ACC112 (cell line): ENCODE measurements around the gene RIC3.

Experiments
- H2AFZ ChIP-seq: fragments of 200-600 bp; sonication (generic); one replicate; pipeline ENCODE4 v1.6.0; 2017; ENCODE audit warnings: antibody characterized with exemption, low read length; ENCODE audit not compliant: unreplicated experiment
- H3K27ac ChIP-seq: fragments of 200-600 bp; sonication (generic); 2 replicates; pipeline ENCODE4 v1.5.1; 2014; ENCODE audit warnings: low read depth, mild to moderate bottlenecking, antibody characterized with exemption, low read length, moderate library complexity
- H3K27me3 ChIP-seq: fragments of 200-600 bp; sonication (generic); 2 replicates; pipeline ENCODE4 v1.6.1; 2014; ENCODE audit warnings: mild to moderate bottlenecking, antibody characterized with exemption, low read length, moderate library complexity, mixed read lengths; ENCODE audit not compliant: insufficient read depth
- H3K36me3 ChIP-seq: fragments of 200-600 bp; sonication (generic); 2 replicates; pipeline ENCODE4 v1.6.1; 2016; ENCODE audit warnings: mild to moderate bottlenecking, antibody characterized with exemption, low read length, moderate library complexity, mixed read lengths; ENCODE audit not compliant: insufficient read depth
- H3K4me1 ChIP-seq: fragments of 200-600 bp; sonication (generic); one replicate; pipeline ENCODE4 v1.6.1; 2016; ENCODE audit warnings: low read length, mixed read lengths; ENCODE audit not compliant: insufficient read depth, unreplicated experiment, control insufficient read depth
- H3K4me3 ChIP-seq: fragments of 200-600 bp; sonication (generic); 2 replicates; pipeline ENCODE4 v1.5.1; 2014; ENCODE audit warnings: mild to moderate bottlenecking, low read depth, low read length
- H3K79me2 ChIP-seq: fragments of 200-600 bp; sonication (generic); one replicate; pipeline ENCODE4 v1.6.0; 2016; ENCODE audit warnings: low read length; ENCODE audit not compliant: control insufficient read depth, unreplicated experiment, insufficient read depth

RIC3 gene

GRCh38 chr11:8067929-8068575, 100.8 kb downstream of the RIC3 start:
- Histone ChIP-seq H3K4me3 (0 out of 2 replicates have a peak overlapping the region, but pooled peaks have one; percentile 50), H2AFZ (peak overlapping the region; percentile 45), H3K4me1 (peaks cover 28% of the 10 kb centered on the region), H3K27ac (peak overlapping the region; percentile 46; the same call in 1 of the 2 replicates), H3K27me3 (peaks cover 5% of the 10 kb centered on the region; the same call in 1 of the 2 replicates), H3K36me3 (no peaks in the 10 kb centered on the region), H3K79me2 (no peaks in the 10 kb centered on the region)

- Histone ChIP-seq H3K27ac (no peak overlapping the region), H2AFZ (no peak overlapping the region), H3K4me3 (no peak overlapping the region), H3K79me2 (no peaks in the 10 kb centered on the region), H3K36me3 (no peaks in the 10 kb centered on the region), H3K4me1 (peaks cover 32% of the 10 kb centered on the region), H3K27me3 (no peaks in the 10 kb centered on the region)
Observed at GRCh38 chr11:8067567-8067928, 101.3 kb downstream of the RIC3 start.

GRCh38 chr11:8066911-8067455, 101.8 kb downstream of the RIC3 start:
- Histone ChIP-seq H3K4me3 (no peak overlapping the region), H3K4me1 (peaks cover 32% of the 10 kb centered on the region), H3K36me3 (no peaks in the 10 kb centered on the region), H3K79me2 (no peaks in the 10 kb centered on the region), H2AFZ (no peak overlapping the region), H3K27me3 (no peaks in the 10 kb centered on the region), H3K27ac (no peak overlapping the region)

- H2AFZ ChIP-seq: no peak overlapping the region
- H3K79me2 ChIP-seq: no peaks in the 10 kb centered on the region
- no peaks in the 10 kb centered on the region for H3K27me3 ChIP-seq
- H3K4me1 ChIP-seq: peaks cover 32% of the 10 kb centered on the region
- no peak overlapping the region for H3K4me3 ChIP-seq
- no peaks in the 10 kb centered on the region for H3K36me3 ChIP-seq
- H3K27ac ChIP-seq: no peak overlapping the region
Observed at GRCh38 chr11:8066036-8066910, 102.6 kb downstream of the RIC3 start.

- H3K27me3 ChIP-seq: no peaks in the 10 kb centered on the region
- no peaks in the 10 kb centered on the region for H3K36me3 ChIP-seq
- H2AFZ ChIP-seq: no peak overlapping the region
- no peaks in the 10 kb centered on the region for H3K79me2 ChIP-seq
- H3K27ac ChIP-seq: no peak overlapping the region
- H3K4me1 ChIP-seq: peaks cover 33% of the 10 kb centered on the region
- H3K4me3 ChIP-seq: no peak overlapping the region
Observed at GRCh38 chr11:8065031-8065430, 103.8 kb downstream of the RIC3 start.

- no peaks in the 10 kb centered on the region for H3K27me3 ChIP-seq
- H3K36me3 ChIP-seq: no peaks in the 10 kb centered on the region
- H2AFZ ChIP-seq: no peak overlapping the region
Observed at GRCh38 chr11:8063324-8063723, 105.5 kb downstream of the RIC3 start.

GRCh38 chr11:8062781-8063257, 106.0 kb downstream of the RIC3 start:
- H3K27ac ChIP-seq: no peak overlapping the region; the same call in 1 of the 2 replicates

More at GRCh38 chr11:8063324-8063723, 105.5 kb downstream of the RIC3 start:
- Histone ChIP-seq H3K4me1 (peaks cover 19% of the 10 kb centered on the region), H3K27ac (no peak overlapping the region; the same call in 1 of the 2 replicates), H3K79me2 (no peaks in the 10 kb centered on the region), H3K4me3 (peak overlapping the region; percentile 51; the same call in 1 of the 2 replicates)

GRCh38 chr11:8061555-8062428, 107.0 kb downstream of the RIC3 start:
- H3K4me1 ChIP-seq: peaks cover 21% of the 10 kb centered on the region
- no peak overlapping the region for H2AFZ ChIP-seq
- no peak overlapping the region for H3K27ac ChIP-seq
- no peaks in the 10 kb centered on the region for H3K79me2 ChIP-seq
- no peaks in the 10 kb centered on the region for H3K36me3 ChIP-seq
- H3K4me3 ChIP-seq: no peak overlapping the region
- no peaks in the 10 kb centered on the region for H3K27me3 ChIP-seq

More at GRCh38 chr11:8062781-8063257, 106.0 kb downstream of the RIC3 start:
- Histone ChIP-seq H3K4me3 (0 out of 2 replicates have a peak overlapping the region, but pooled peaks have one; percentile 51), H3K36me3 (no peaks in the 10 kb centered on the region), H3K4me1 (peaks cover 16% of the 10 kb centered on the region), H2AFZ (no peak overlapping the region), H3K79me2 (no peaks in the 10 kb centered on the region), H3K27me3 (no peaks in the 10 kb centered on the region)

- H3K4me1 ChIP-seq: peaks cover 23% of the 10 kb centered on the region
- H3K79me2 ChIP-seq: no peaks in the 10 kb centered on the region
- H3K27ac ChIP-seq: peak overlapping the region; percentile 23; the same call in 1 of the 2 replicates
- H2AFZ ChIP-seq: peak overlapping the region; percentile 24
- H3K36me3 ChIP-seq: no peaks in the 10 kb centered on the region
- no peaks in the 10 kb centered on the region for H3K27me3 ChIP-seq
- H3K4me3 ChIP-seq: no peak overlapping the region
Observed at GRCh38 chr11:8060801-8061554, 107.8 kb downstream of the RIC3 start.
